Endodermal cell (in vitro differentiated cells): ENCODE measurements around the gene PHF5A. TPM values are rescaled to one million over a fixed set of nuclear protein-coding genes. Genes with fewer than 3 reads are reported as not detected.

Experiments
- DNase-seq: peaks from one replicate; pipeline ENCODE4 v3.0.0-alpha.2; 2017
- H3K27ac ChIP-seq: 2 replicates; pipeline ENCODE4 v1.5.1; 2013; ENCODE audit warnings: mild to moderate bottlenecking, low read depth, low read length, moderate library complexity
- H3K27me3 ChIP-seq: 2 replicates; pipeline ENCODE4 v1.6.1; 2013; ENCODE audit warnings: mild to moderate bottlenecking, low read length, moderate library complexity; ENCODE audit not compliant: insufficient read depth, control insufficient read depth, poor library complexity, severe bottlenecking
- H3K36me3 ChIP-seq: 2 replicates; pipeline ENCODE4 v1.7.0; 2013; ENCODE audit warnings: mild to moderate bottlenecking, low read length, moderate library complexity; ENCODE audit not compliant: control insufficient read depth, insufficient read depth
- H3K4me1 ChIP-seq: one replicate; pipeline ENCODE4 v1.7.0; 2013; ENCODE audit warnings: low read length; ENCODE audit not compliant: control insufficient read depth, insufficient read depth
- H3K4me3 ChIP-seq: 2 replicates; pipeline ENCODE4 v1.5.1; 2013; ENCODE audit warnings: mild to moderate bottlenecking, low read length, moderate library complexity
- H3K9ac ChIP-seq: 2 replicates; pipeline ENCODE4 v1.6.1; 2013; ENCODE audit warnings: mild to moderate bottlenecking, low read length, moderate library complexity; ENCODE audit not compliant: poor library complexity, severe bottlenecking; ENCODE audit errors: extremely low read depth
- H3K9me3 ChIP-seq: 2 replicates; pipeline ENCODE4 v1.6.1; 2013; ENCODE audit warnings: mild to moderate bottlenecking, low read length, moderate library complexity; ENCODE audit not compliant: control insufficient read depth
- H3K27ac Mint-ChIP-seq: 2 replicates; pipeline ENCODE4 v1.8.0; 2020; ENCODE audit warnings: mixed read lengths
- H3K27me3 Mint-ChIP-seq: 2 replicates; pipeline ENCODE4 v1.8.0; 2021; ENCODE audit warnings: mild to moderate bottlenecking, mixed read lengths; ENCODE audit not compliant: insufficient read depth
- H3K36me3 Mint-ChIP-seq: 2 replicates; pipeline ENCODE4 v1.8.0; 2020; ENCODE audit warnings: low read depth, mixed read lengths
- H3K4me1 Mint-ChIP-seq: 2 replicates; pipeline ENCODE4 v1.8.0; 2020; ENCODE audit warnings: mixed read lengths
- H3K4me3 Mint-ChIP-seq: 2 replicates; pipeline ENCODE4 v1.8.0; 2020; ENCODE audit warnings: mild to moderate bottlenecking, moderate library complexity, mixed read lengths
- H3K9me3 Mint-ChIP-seq: 2 replicates; pipeline ENCODE4 v1.8.0; 2020; ENCODE audit warnings: mild to moderate bottlenecking, mixed read lengths
- WGBS, 2 experiments: methylation state at CpG; one replicate each; pipeline versions ENCODE4 v1.1.5 to v1.1.7; 2013; ENCODE audit warnings: missing lambda C conversion rate in 2 of 2, mixed read lengths in 1 of 2; ENCODE audit not compliant: insufficient coverage in 1 of 2, insufficient read length in 1 of 2; 5-methylcytosine and 5-hydroxymethylcytosine counted together
- total RNA-seq, 2 donors: library from RNA; stranded (reverse); fragmentation: NEBNext Ultra II Directional in 1 of 2; extraction: Animal tissue kit (Norgen Biotek cat#: 25700) in 1 of 2; gene quantifications; 2 replicates in 1 of 2; 3 replicates in 1 of 2; pipeline ENCODE4 v1.2.1, GENCODE V29; 2021
- TF ChIP-seq, protein P1 (sequence below): fragments of 200-600 bp; sonication (generic); conservative IDR thresholded peaks from 2 replicates; pipeline ENCODE4 v1.5.0; 2021; ENCODE audit warnings: antibody characterized with exemption, mild to moderate bottlenecking

The PHF5A gene
- total RNA-seq, 2 donors from 2014 or later = 71.0 to 80.8 TPM

GRCh38 chr22:41485033-41485432 is 16.5 kb upstream of the PHF5A start:
- Histone ChIP-seq H3K9me3 (no peaks in the 10 kb centered on the region), H3K36me3 (no peaks in the 10 kb centered on the region), H3K4me3 (no peak overlapping the region), H3K27me3 (no peaks in the 10 kb centered on the region), H3K4me1 (no peaks in the 10 kb centered on the region), H3K27ac (no peak overlapping the region), H3K9ac (no peak overlapping the region)
- Mint-ChIP-seq H3K9me3 (no peaks in the 10 kb centered on the region), H3K4me3 (no peak overlapping the region), H3K4me1 (peaks cover 6% of the 10 kb centered on the region), H3K27me3 (no peaks in the 10 kb centered on the region), H3K36me3 (no peaks in the 10 kb centered on the region), H3K27ac (no peak overlapping the region)
- no peak for DNase-seq
- WGBS, 2 experiments = 88 to 96% methylated on average over 4 to 7 of the region's 7 CpGs
- TF ChIP-seq, protein P1, sequence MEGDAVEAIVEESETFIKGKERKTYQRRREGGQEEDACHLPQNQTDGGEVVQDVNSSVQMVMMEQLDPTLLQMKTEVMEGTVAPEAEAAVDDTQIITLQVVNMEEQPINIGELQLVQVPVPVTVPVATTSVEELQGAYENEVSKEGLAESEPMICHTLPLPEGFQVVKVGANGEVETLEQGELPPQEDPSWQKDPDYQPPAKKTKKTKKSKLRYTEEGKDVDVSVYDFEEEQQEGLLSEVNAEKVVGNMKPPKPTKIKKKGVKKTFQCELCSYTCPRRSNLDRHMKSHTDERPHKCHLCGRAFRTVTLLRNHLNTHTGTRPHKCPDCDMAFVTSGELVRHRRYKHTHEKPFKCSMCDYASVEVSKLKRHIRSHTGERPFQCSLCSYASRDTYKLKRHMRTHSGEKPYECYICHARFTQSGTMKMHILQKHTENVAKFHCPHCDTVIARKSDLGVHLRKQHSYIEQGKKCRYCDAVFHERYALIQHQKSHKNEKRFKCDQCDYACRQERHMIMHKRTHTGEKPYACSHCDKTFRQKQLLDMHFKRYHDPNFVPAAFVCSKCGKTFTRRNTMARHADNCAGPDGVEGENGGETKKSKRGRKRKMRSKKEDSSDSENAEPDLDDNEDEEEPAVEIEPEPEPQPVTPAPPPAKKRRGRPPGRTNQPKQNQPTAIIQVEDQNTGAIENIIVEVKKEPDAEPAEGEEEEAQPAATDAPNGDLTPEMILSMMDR = no peak

- Histone ChIP-seq H3K9me3 (no peaks in the 10 kb centered on the region), H3K27me3 (no peaks in the 10 kb centered on the region), H3K4me1 (no peaks in the 10 kb centered on the region), H3K27ac (no peak overlapping the region), H3K36me3 (no peaks in the 10 kb centered on the region), H3K4me3 (no peak overlapping the region), H3K9ac (no peak overlapping the region)
- H3K4me1 Mint-ChIP-seq = peaks cover 6% of the 10 kb centered on the region
- no peaks in the 10 kb centered on the region for H3K27me3 Mint-ChIP-seq
- peak overlapping the region; percentile 11 for H3K27ac Mint-ChIP-seq
- TF ChIP-seq, protein P1 = no peak
- no peaks in the 10 kb centered on the region for H3K36me3 Mint-ChIP-seq
- no peaks in the 10 kb centered on the region for H3K9me3 Mint-ChIP-seq
- no peak overlapping the region for H3K4me3 Mint-ChIP-seq
- DNase-seq = no peak
- 72 to 82% methylated on average over 2 of the region's 2 CpGs for whole genome bisulfite sequencing, 2 experiments
These were observed 13.9 kb upstream of the PHF5A start for GRCh38 chr22:41482319-41482935.

- Histone ChIP-seq H3K27ac (no peak overlapping the region), H3K9me3 (no peaks in the 10 kb centered on the region), H3K9ac (no peak overlapping the region), H3K4me1 (no peaks in the 10 kb centered on the region), H3K36me3 (no peaks in the 10 kb centered on the region), H3K27me3 (no peaks in the 10 kb centered on the region), H3K4me3 (no peak overlapping the region)
- Mint-ChIP-seq H3K9me3 (no peaks in the 10 kb centered on the region), H3K4me3 (no peak overlapping the region), H3K4me1 (peaks cover 2% of the 10 kb centered on the region), H3K27me3 (no peaks in the 10 kb centered on the region), H3K27ac (no peak overlapping the region), H3K36me3 (no peaks in the 10 kb centered on the region)
- 50 to 90% methylated on average over 2 to 5 of the region's 5 CpGs for WGBS, 2 experiments
- TF ChIP-seq, protein P1 = no peak
- peak; percentile 67 for DNase-seq
These were observed 13.4 kb upstream of the PHF5A start for GRCh38 chr22:41481925-41482318.
